Measurements from ENCODE around the gene MYBPH. TPM values are rescaled to one million over a fixed set of nuclear protein-coding genes. Genes with fewer than 3 reads are reported as not detected.

MYBPH gene
- total RNA-seq, 1 experiment from 2014 or later = not detected

DNA sequence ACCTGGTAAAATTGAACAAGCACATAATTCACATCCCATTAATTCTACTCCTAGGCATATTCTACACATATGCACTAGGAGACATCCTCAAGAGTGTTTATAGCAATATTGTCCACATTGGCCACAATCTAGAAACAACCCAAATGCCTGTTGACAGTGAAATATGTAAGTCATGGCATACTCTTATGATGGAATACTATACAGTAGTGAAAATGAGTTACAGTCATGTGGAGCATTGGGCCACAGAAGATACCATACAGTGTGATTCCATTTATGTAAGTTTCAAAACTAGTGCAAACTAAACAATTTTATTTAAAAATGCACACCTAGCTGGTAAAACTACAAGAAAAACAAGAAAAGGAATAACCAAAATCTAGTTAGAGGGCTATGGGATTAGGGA lies 34.7 kb upstream of the MYBPH start:
- Histone ChIP-seq H3K79me2 (ENCODE audit: insufficient read depth, low read length) (no peaks in the 10 kb centered on the region), H3K23ac (ENCODE audit: insufficient read length, low read depth, low read length) (no peak overlapping the region), H3K27ac (ENCODE audit: insufficient read length, low read depth, low read length) (no peak overlapping the region), H4K5ac (ENCODE audit: insufficient read length, low read depth, low read length) (no peak overlapping the region), H3K4me2 (ENCODE audit: insufficient read depth, insufficient read length, low read length) (no peak overlapping the region), H3K14ac (ENCODE audit: insufficient read depth, low read length) (no peak overlapping the region), H2BK20ac (ENCODE audit: low read depth, low read length, poor library complexity, severe bottlenecking) (no peak overlapping the region), H2BK120ac (ENCODE audit: low read depth, low read length, poor library complexity, severe bottlenecking) (no peak overlapping the region), H4K91ac (ENCODE audit: insufficient read length, low read depth, low read length) (no peak overlapping the region), H2BK5ac (ENCODE audit: insufficient read length, low read length) (no peak overlapping the region), H3K56ac (ENCODE audit: insufficient read length, low read depth, low read length) (no peak overlapping the region), H3K18ac (ENCODE audit: insufficient read length, low read depth, low read length) (no peak overlapping the region), H4K20me1 (ENCODE audit: control insufficient read depth, insufficient read depth, insufficient read length) (no peaks in the 10 kb centered on the region), H4K8ac (replicated peaks; ENCODE audit: insufficient read length, low read depth, low read length) (no peak overlapping the region), H3K4ac (ENCODE audit: low read depth, low read length) (no peak overlapping the region), H2AK5ac (ENCODE audit: insufficient read length, low read length) (no peak overlapping the region), H3T11ph (ENCODE audit: low read length) (no peak overlapping the region), H3K9me3 (ENCODE audit: control insufficient read depth, low read depth, low read length) (no peaks in the 10 kb centered on the region), H3K23me2 (ENCODE audit: insufficient read length, low read depth, low read length, poor library complexity, severe bottlenecking) (no peaks in the 10 kb centered on the region), H3K9ac (ENCODE audit: extremely low read depth, insufficient read length, low read length) (no peak overlapping the region), H2BK15ac (ENCODE audit: low read depth, low read length) (no peak overlapping the region), H2AFZ (ENCODE audit: low read length) (no peak overlapping the region), H2BK12ac (ENCODE audit: insufficient read length, low read depth, low read length) (no peak overlapping the region), H3K27me3 (ENCODE audit: insufficient read depth, low read length) (no peaks in the 10 kb centered on the region), H3K79me1 (ENCODE audit: insufficient read depth, low read depth, low read length, poor library complexity, severe bottlenecking) (no peaks in the 10 kb centered on the region), H3K4me1 (ENCODE audit: insufficient read depth, low read length) (no peaks in the 10 kb centered on the region)
- peaks cover 3% of the 10 kb centered on the region for H3K27me3 Mint-ChIP-seq (ENCODE audit: low read depth)
- DNase-seq = no peak
- no peaks in the 10 kb centered on the region for H3K36me3 Mint-ChIP-seq (ENCODE audit: insufficient read depth in 1 of 3, low read depth in 3 of 3)
- no peak overlapping the region for H3K4me3 Mint-ChIP-seq
- TF ChIP-seq, protein P1, sequence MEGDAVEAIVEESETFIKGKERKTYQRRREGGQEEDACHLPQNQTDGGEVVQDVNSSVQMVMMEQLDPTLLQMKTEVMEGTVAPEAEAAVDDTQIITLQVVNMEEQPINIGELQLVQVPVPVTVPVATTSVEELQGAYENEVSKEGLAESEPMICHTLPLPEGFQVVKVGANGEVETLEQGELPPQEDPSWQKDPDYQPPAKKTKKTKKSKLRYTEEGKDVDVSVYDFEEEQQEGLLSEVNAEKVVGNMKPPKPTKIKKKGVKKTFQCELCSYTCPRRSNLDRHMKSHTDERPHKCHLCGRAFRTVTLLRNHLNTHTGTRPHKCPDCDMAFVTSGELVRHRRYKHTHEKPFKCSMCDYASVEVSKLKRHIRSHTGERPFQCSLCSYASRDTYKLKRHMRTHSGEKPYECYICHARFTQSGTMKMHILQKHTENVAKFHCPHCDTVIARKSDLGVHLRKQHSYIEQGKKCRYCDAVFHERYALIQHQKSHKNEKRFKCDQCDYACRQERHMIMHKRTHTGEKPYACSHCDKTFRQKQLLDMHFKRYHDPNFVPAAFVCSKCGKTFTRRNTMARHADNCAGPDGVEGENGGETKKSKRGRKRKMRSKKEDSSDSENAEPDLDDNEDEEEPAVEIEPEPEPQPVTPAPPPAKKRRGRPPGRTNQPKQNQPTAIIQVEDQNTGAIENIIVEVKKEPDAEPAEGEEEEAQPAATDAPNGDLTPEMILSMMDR (conservative IDR thresholded peaks at IDR 0.05) = no peak
- peaks cover 5 to 8% of the 10 kb centered on the region in 2 experiments for H3K4me1 Mint-ChIP-seq
- H3K27ac Mint-ChIP-seq = no peak overlapping the region
- H3K9me3 Mint-ChIP-seq = no peaks in the 10 kb centered on the region

All from H9 (cell line).